HepG2 (cell line): ENCODE measurements around the gene CA10.

Experiments used
- ARNTL ChIP-seq: sonication (generic); formaldehyde crosslinking; IDR thresholded peaks from 2 replicates; pipeline ENCODE4 v1.4.0; 2020; ENCODE audit warnings: mild to moderate bottlenecking, missing genetic modification reagents
- CTCF ChIP-seq: sonication (generic); formaldehyde crosslinking; IDR thresholded peaks from 2 replicates; pipeline ENCODE4 v1.5.0; 2020; ENCODE audit warnings: mild to moderate bottlenecking, missing genetic modification reagents, moderate library complexity
- JUN ChIP-seq: sonication (generic); formaldehyde crosslinking; IDR thresholded peaks from 2 replicates; pipeline ENCODE4 v1.4.0; 2020; ENCODE audit warnings: mild to moderate bottlenecking, missing genetic modification reagents
- MAX ChIP-seq: IDR thresholded peaks from 2 replicates; pipeline ENCODE4 v1.6.1; 2012; ENCODE audit warnings: inconsistent platforms
- REST ChIP-seq, 2 experiments: IDR thresholded peaks; 2 replicates each; pipeline ENCODE4 v1.6.1; 2011 to 2012; ENCODE audit warnings: low read length in 2 of 2, borderline replicate concordance in 1 of 2, low read depth in 1 of 2, mild to moderate bottlenecking in 1 of 2, moderate library complexity in 1 of 2
- SP1 ChIP-seq, 2 experiments: fragments of 450-650 bp in 1 of 2; sonication (generic) in 1 of 2; formaldehyde crosslinking in 1 of 2; IDR thresholded peaks; 2 replicates each; pipeline versions ENCODE4 v1.4.0 to v1.6.1; 2016 to 2020; ENCODE audit warnings: missing genetic modification reagents in 1 of 2

GRCh38 chr17:51687887-51688286 lies 470.6 kb downstream of the CA10 start:
- TF ChIP-seq CTCF (CRISPR knock-in tag) (no peak), MAX (no peak), SP1 (IDR thresholded peaks at IDR 0.05) (no peak), SP1 (CRISPR knock-in tag; IDR thresholded peaks at IDR 0.05) (no peak), REST (IDR thresholded peaks at IDR 0.05; ENCODE audit: borderline replicate concordance in 1 of 2, low read depth in 1 of 2, low read length in 2 of 2) (no peak), ARNTL (CRISPR knock-in tag) (no peak), JUN (CRISPR knock-in tag) (no peak)
